Measurements from ENCODE around the gene NR3C2.

DNA sequence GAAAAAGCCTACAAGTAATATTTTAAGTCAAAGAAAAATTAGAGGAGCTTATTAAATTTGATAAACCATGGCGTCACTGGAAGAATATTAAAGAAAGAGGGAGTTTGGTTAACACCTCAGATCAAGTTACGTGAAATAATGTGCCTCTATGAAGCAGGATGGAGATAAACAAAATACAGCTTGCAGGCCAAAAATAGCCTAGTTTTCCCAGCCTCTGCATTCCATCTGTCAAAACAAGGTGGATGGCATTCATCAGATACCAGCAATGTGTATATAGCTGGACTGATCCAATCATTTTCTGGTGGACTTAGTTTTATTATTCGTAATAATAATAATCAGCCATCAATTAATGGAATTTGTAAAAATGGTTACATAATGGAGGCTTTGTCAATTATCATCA, 230.7 kb downstream of the NR3C2 start:
- TF ChIP-seq CTCF (IDR thresholded peaks at IDR 0.05; ENCODE audit: insufficient read depth, low read length, poor library complexity, severe bottlenecking), result no peak
- TF ChIP-seq EZH2phosphoT487 (conservative IDR thresholded peaks at IDR 0.05; ENCODE audit: low read length), result no peak
